Caco-2 (cell line): Measurements from ENCODE around the gene SLC25A21. TPM values are rescaled to one million over a fixed set of nuclear protein-coding genes. Genes with fewer than 3 reads are reported as not detected.

Experiments
- BruUV-seq: library from RNA; stranded (reverse); fragments of 400-500 nt; replicated peaks from 2 replicates; lab custom pipeline; 2021; lab: Mats Ljungman, UMichigan
- CTCF ChIA-PET: fragments of 300-600 bp; sonication (Branson Sonifier 250); formaldehyde crosslinking; loops from one replicate; lab custom pipeline; 2022; ENCODE audit warnings: antibody characterized with exemption; lab: Charles Lee
- POLR2A ChIA-PET: fragments of 300-600 bp; sonication (Branson Sonifier 250); formaldehyde crosslinking; loops from one replicate; lab custom pipeline; 2022; ENCODE audit warnings: antibody characterized with exemption; lab: Charles Lee
- DNase-seq, 2 experiments: peaks; one replicate each; pipeline versions ENCODE4 v3.0.0 to v3.0.0-alpha.2; 2020 to 2022
- H3K27me3 ChIP-seq: replicated peaks from 2 replicates; pipeline ENCODE4 v1.6.0; 2011; ENCODE audit warnings: low read length; ENCODE audit not compliant: control insufficient read depth, insufficient read depth
- H3K36me3 ChIP-seq: 2 replicates; pipeline ENCODE4 v1.5.1; 2011; ENCODE audit warnings: low read length; ENCODE audit not compliant: control insufficient read depth, insufficient read depth
- H3K4me1 ChIP-seq: fragments of 250-450 bp; sonication (Bioruptor Pico); 2 replicates; pipeline ENCODE4 v1.5.1; 2020; ENCODE audit warnings: mild to moderate bottlenecking
- H3K4me3 ChIP-seq: 2 replicates; pipeline ENCODE4 v1.5.1; 2011; ENCODE audit warnings: low read depth, mild to moderate bottlenecking, control low read depth, low read length
- H3K9me3 ChIP-seq: fragments of 250-450 bp; sonication (Bioruptor Pico); 2 replicates; pipeline ENCODE4 v1.5.1; 2020; ENCODE audit warnings: mild to moderate bottlenecking, moderate library complexity
- H3K27ac Mint-ChIP-seq: one replicate; pipeline ENCODE4 v1.8.0; 2022; ENCODE audit warnings: mixed read lengths; ENCODE audit not compliant: unreplicated experiment
- H3K27me3 Mint-ChIP-seq: one replicate; pipeline ENCODE4 v1.8.0; 2022; ENCODE audit warnings: mixed read lengths; ENCODE audit not compliant: insufficient read depth, unreplicated experiment
- H3K36me3 Mint-ChIP-seq: one replicate; pipeline ENCODE4 v1.8.0; 2022; ENCODE audit warnings: mild to moderate bottlenecking, mixed read lengths; ENCODE audit not compliant: insufficient read depth, unreplicated experiment
- H3K4me1 Mint-ChIP-seq: one replicate; pipeline ENCODE4 v1.8.0; 2022; ENCODE audit warnings: low read depth, mixed read lengths; ENCODE audit not compliant: unreplicated experiment
- H3K4me3 Mint-ChIP-seq: one replicate; pipeline ENCODE4 v1.8.0; 2022; ENCODE audit warnings: mild to moderate bottlenecking, moderate library complexity, mixed read lengths; ENCODE audit not compliant: unreplicated experiment
- H3K9me3 Mint-ChIP-seq: one replicate; pipeline ENCODE4 v1.8.0; 2022; ENCODE audit warnings: mixed read lengths; ENCODE audit not compliant: unreplicated experiment
- intact Hi-C: fragments of 100-400 bp; cut with micrococcal nuclease; formaldehyde crosslinking; loops from one replicate; pipeline ENCODE4 v1.10.0; 2022; ENCODE audit not compliant: unreplicated experiment
- total RNA-seq: library from RNA; stranded (reverse); gene quantifications from 2 replicates; pipeline ENCODE4 v1.2.3, GENCODE V29; 2022
- TF ChIP-seq, protein P1 (sequence below), 2 experiments: fragments of 200-600 bp in 1 of 2; IDR thresholded peaks; 1 replicate in 1 of 2; 2 replicates in 1 of 2; pipeline versions ENCODE4 v1.5.1 to v1.8.0; 2011 to 2022; ENCODE audit warnings: antibody characterized with exemption in 1 of 2, control low read depth in 1 of 2, inconsistent platforms in 1 of 2, low read depth in 1 of 2, low read length in 1 of 2, mild to moderate bottlenecking in 1 of 2, moderate library complexity in 1 of 2; ENCODE audit not compliant: insufficient read depth in 1 of 2, severe bottlenecking in 1 of 2, unreplicated experiment in 1 of 2

SLC25A21 gene
- total RNA-seq, 1 experiment from 2014 or later: 3.2 TPM

DNA sequence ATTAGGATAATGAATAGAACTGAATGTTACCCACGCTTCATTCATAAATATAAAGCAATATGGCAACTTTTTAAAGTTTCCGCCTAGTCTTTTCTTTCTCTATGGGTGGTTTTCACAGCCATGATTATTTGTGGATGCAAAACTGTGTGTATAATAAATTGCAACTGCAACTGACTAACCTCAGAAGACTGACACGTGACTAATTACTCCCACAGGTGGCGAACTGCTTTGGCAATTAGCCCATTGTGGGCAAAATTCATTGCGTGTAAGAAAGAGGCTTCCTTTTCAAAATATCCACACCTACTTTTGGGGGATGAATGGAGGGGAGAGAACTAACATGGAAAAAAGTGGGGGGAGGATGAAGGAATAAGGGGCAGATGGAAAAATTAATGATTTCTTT is 79.0 kb downstream of the SLC25A21 start:
- H3K9me3 Mint-ChIP-seq: no peaks in the 10 kb centered on the region
- CTCF ChIA-PET: no interaction called here

DNA sequence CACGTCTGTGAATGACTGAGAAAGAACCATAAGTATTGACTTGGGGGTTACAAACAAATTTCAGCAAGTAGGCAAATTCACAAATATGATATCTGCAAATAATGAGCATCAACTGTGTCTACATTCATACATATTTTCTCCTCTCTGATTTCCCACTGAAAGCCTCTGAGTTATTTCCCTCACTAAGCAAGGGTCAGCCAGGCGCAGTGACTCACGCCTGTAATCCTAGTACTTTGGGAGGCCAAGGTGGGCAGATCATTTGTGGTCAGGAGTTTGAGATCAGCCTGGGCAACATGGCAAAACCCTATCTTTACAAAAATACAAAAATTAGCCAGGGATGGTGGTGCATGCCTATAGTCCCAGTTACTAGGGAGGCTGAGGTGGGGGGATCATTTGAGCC is 80.8 kb downstream of the SLC25A21 start:
- Mint-ChIP-seq H3K36me3 (no peaks in the 10 kb centered on the region), H3K27ac (no peak overlapping the region), H3K4me1 (peaks cover 7% of the 10 kb centered on the region), H3K27me3 (no peaks in the 10 kb centered on the region), H3K9me3 (no peaks in the 10 kb centered on the region), H3K4me3 (no peak overlapping the region)
- ChIA-PET POLR2A (no interaction called here), CTCF (no interaction called here)
- no peaks in the 10 kb centered on the region for H3K36me3 ChIP-seq
- no peaks in the 10 kb centered on the region for H3K9me3 ChIP-seq
- TF ChIP-seq, protein P1, sequence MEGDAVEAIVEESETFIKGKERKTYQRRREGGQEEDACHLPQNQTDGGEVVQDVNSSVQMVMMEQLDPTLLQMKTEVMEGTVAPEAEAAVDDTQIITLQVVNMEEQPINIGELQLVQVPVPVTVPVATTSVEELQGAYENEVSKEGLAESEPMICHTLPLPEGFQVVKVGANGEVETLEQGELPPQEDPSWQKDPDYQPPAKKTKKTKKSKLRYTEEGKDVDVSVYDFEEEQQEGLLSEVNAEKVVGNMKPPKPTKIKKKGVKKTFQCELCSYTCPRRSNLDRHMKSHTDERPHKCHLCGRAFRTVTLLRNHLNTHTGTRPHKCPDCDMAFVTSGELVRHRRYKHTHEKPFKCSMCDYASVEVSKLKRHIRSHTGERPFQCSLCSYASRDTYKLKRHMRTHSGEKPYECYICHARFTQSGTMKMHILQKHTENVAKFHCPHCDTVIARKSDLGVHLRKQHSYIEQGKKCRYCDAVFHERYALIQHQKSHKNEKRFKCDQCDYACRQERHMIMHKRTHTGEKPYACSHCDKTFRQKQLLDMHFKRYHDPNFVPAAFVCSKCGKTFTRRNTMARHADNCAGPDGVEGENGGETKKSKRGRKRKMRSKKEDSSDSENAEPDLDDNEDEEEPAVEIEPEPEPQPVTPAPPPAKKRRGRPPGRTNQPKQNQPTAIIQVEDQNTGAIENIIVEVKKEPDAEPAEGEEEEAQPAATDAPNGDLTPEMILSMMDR (IDR thresholded peaks at IDR 0.05; ENCODE audit: insufficient read depth in 1 of 2, low read depth in 1 of 2, low read length in 1 of 2, severe bottlenecking in 1 of 2, unreplicated experiment in 1 of 2): no peak
- H3K4me1 ChIP-seq: peaks cover 5% of the 10 kb centered on the region; the same call in 1 of the 2 replicates
- DNase-seq: no peak
- no TSS peak for BruUV-seq
- no peaks in the 10 kb centered on the region for H3K27me3 ChIP-seq
- no peak overlapping the region for H3K4me3 ChIP-seq
- intact Hi-C loops: no loop called here

More for the DNA sequence above, 79.0 kb downstream of the SLC25A21 start:
- no peak for DNase-seq
- no peaks in the 10 kb centered on the region for H3K36me3 Mint-ChIP-seq
- H3K27me3 ChIP-seq: no peaks in the 10 kb centered on the region
- H3K4me1 Mint-ChIP-seq: no peaks in the 10 kb centered on the region
- no peaks in the 10 kb centered on the region for H3K4me1 ChIP-seq
- TF ChIP-seq, protein P1 (IDR thresholded peaks at IDR 0.05; ENCODE audit: insufficient read depth in 1 of 2, low read depth in 1 of 2, low read length in 1 of 2, severe bottlenecking in 1 of 2, unreplicated experiment in 1 of 2): no peak
- no peaks in the 10 kb centered on the region for H3K36me3 ChIP-seq
- no peaks in the 10 kb centered on the region for H3K9me3 ChIP-seq
- POLR2A ChIA-PET: no interaction called here
- intact Hi-C loops: no loop called here
- no peaks in the 10 kb centered on the region for H3K27me3 Mint-ChIP-seq
- H3K4me3 ChIP-seq: no peak overlapping the region
- no TSS peak for BruUV-seq
- H3K4me3 Mint-ChIP-seq: no peak overlapping the region
- no peak overlapping the region for H3K27ac Mint-ChIP-seq

DNA sequence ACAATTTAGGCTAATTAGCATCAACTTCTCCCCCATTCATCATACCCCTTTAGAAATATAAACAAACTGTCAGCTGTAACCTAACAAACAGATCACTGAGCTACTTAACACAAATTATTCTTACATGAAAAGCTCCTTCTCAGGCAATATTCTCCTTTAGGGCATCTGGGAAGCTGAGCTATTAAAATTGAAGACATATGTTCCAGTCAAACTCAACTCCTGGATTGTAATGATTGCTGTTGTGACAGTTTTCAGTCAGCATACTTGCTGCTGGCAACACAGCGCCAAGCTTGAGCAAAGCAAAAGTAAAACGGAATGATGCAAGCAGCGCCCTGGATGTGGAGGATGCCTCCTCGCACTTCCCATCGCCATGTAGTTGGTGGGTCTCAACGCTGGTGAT is 82.4 kb downstream of the SLC25A21 start:
- Mint-ChIP-seq H3K4me1 (peaks cover 7% of the 10 kb centered on the region), H3K4me3 (no peak overlapping the region), H3K27ac (no peak overlapping the region), H3K27me3 (no peaks in the 10 kb centered on the region), H3K9me3 (no peaks in the 10 kb centered on the region), H3K36me3 (no peaks in the 10 kb centered on the region)
- BruUV-seq: no TSS peak
- DNase-seq: no peak
- TF ChIP-seq, protein P1 (IDR thresholded peaks at IDR 0.05; ENCODE audit: insufficient read depth in 1 of 2, low read depth in 1 of 2, low read length in 1 of 2, severe bottlenecking in 1 of 2, unreplicated experiment in 1 of 2): no peak
- CTCF ChIA-PET: no interaction called here
- no peaks in the 10 kb centered on the region for H3K27me3 ChIP-seq
- intact Hi-C loops: no loop called here
- no peaks in the 10 kb centered on the region for H3K9me3 ChIP-seq
- POLR2A ChIA-PET: no interaction called here
- H3K4me1 ChIP-seq: peaks cover 5% of the 10 kb centered on the region; the same call in 1 of the 2 replicates
- no peak overlapping the region for H3K4me3 ChIP-seq
- H3K36me3 ChIP-seq: no peaks in the 10 kb centered on the region
